ENCODE measurements around the gene STXBP6.

- TF ChIP-seq EZH2 (IDR thresholded peaks at IDR 0.05; ENCODE audit: insufficient read depth, low read length) (no peak), CTCF (IDR thresholded peaks at IDR 0.05; ENCODE audit: insufficient read depth, low read depth, low read length) (no peak)
Measured at GRCh38 chr14:24837280-24838046, 212.5 kb downstream of the STXBP6 start.

All from astrocyte (in vitro differentiated cells and primary cell).